NT2/D1 (cell line): ENCODE results near the gene TMEM164.

Experiments used
- SUZ12 ChIP-seq: IDR thresholded peaks from 2 replicates; pipeline ENCODE4 v1.6.1; 2011; ENCODE audit not compliant: insufficient read length, insufficient read depth; ENCODE audit errors: extremely low read depth
- YY1 ChIP-seq: IDR thresholded peaks from 2 replicates; pipeline ENCODE4 v1.6.1; 2011; ENCODE audit not compliant: insufficient read length, insufficient read depth
- ZNF274 ChIP-seq: IDR thresholded peaks from 2 replicates; pipeline ENCODE4 v1.6.1; 2011; ENCODE audit warnings: mild to moderate bottlenecking, low read depth, low read length

- TF ChIP-seq YY1 (no peak), SUZ12 (no peak), ZNF274 (no peak)
Measured at GRCh38 chrX:110208092-110208491, 205.2 kb downstream of the TMEM164 start.
